Heart right ventricle (tissue), 16 donors: Measurements from ENCODE around the gene RNF207. TPM values are rescaled to one million over a fixed set of nuclear protein-coding genes. Genes with fewer than 3 reads are reported as not detected.

ENCODE experiments used
- ATAC-seq, 8 donors: fragments of 200-7000 bp; cut with Tn5 transposase; one replicate each; pipeline ENCODE4 v1.9.1; 2020; ENCODE audit warnings: mild to moderate bottlenecking in 8 of 8, moderate library complexity in 8 of 8, moderate number of reproducible peaks in 1 of 8
- DNase-seq, 2 donors: peaks; one replicate each; pipeline ENCODE4 v3.0.0-alpha.2; 2020
- H3K27ac ChIP-seq, 10 donors: fragments of 200-600 bp; sonication (generic) in 2 of 10; one replicate each; pipeline versions ENCODE4 v1.5.0 to v1.8.0; 2020 to 2022; ENCODE audit warnings: mild to moderate bottlenecking in 3 of 10
- H3K27me3 ChIP-seq, 7 donors: fragments of 200-600 bp; one replicate each; pipeline ENCODE4 v1.8.0; 2021 to 2022; ENCODE audit warnings: mild to moderate bottlenecking in 2 of 7
- H3K36me3 ChIP-seq, 9 donors: fragments of 200-600 bp; sonication (generic) in 1 of 9; one replicate each; pipeline versions ENCODE4 v1.5.0 to v1.8.0; 2020 to 2022; ENCODE audit warnings: mild to moderate bottlenecking in 2 of 9
- H3K4me1 ChIP-seq, 9 donors: fragments of 200-600 bp; sonication (generic) in 1 of 9; one replicate each; pipeline versions ENCODE4 v1.5.0 to v1.8.0; 2020 to 2022; ENCODE audit warnings: mild to moderate bottlenecking in 4 of 9
- H3K4me3 ChIP-seq, 10 donors: fragments of 200-600 bp; sonication (generic) in 2 of 10; one replicate each; pipeline versions ENCODE4 v1.5.0 to v1.8.0; 2020 to 2022; ENCODE audit warnings: mild to moderate bottlenecking in 7 of 10, moderate library complexity in 2 of 10
- H3K9me3 ChIP-seq, 11 donors: fragments of 200-600 bp in 10 of 11; sonication (generic) in 2 of 11; one replicate each; pipeline versions ENCODE4 v1.5.0 to v1.8.0; 2013 to 2022; ENCODE audit warnings: mild to moderate bottlenecking in 2 of 11, control low read depth in 1 of 11, moderate library complexity in 1 of 11
- WGBS, 2 donors: extraction: QIAGEN DNeasy Blood & Tissue Kit; methylation state at CpG; one replicate each; pipeline ENCODE4 v1.1.7; 2013; ENCODE audit warnings: inconsistent platforms in 1 of 2; 5-methylcytosine and 5-hydroxymethylcytosine counted together
- intact Hi-C, 10 donors: fragments of 100-400 bp; cut with DNase I; formaldehyde crosslinking; loops; one replicate each; pipeline versions ENCODE4 v1.11.1 to v1.14.2; 2022
- long read RNA-seq, 3 donors: library from polyadenylated mRNA; unstranded; transcript quantifications; one replicate each; pipeline ENCODE4 v2.0.0, GENCODE V29; 2020 to 2021
- polyA plus RNA-seq, 2 donors: library from polyadenylated mRNA; stranded (reverse); fragments of 200-250 nt; gene quantifications; one replicate each; pipeline ENCODE4 v1.2.3, GENCODE V29; 2013
- total RNA-seq, 10 donors: library from RNA; stranded (reverse); fragmentation: NEBNext Ultra II Directional in 3 of 10; extraction: Animal tissue kit (Norgen Biotek cat#: 25700) in 3 of 10; gene quantifications; one replicate each; pipeline versions ENCODE4 v1.2.1 to v1.2.4, GENCODE V29; 2021 to 2023
- TF ChIP-seq, protein P1 (sequence below), 9 donors: fragments of 200-600 bp; sonication (generic) in 2 of 9; IDR thresholded peaks; one replicate each; pipeline versions ENCODE4 v1.5.0 to v1.8.0; 2021 to 2022; ENCODE audit warnings: antibody characterized with exemption in 9 of 9, mild to moderate bottlenecking in 5 of 9, moderate library complexity in 1 of 9
- donor health status: Arrhythmogenic right ventricular cardiomyopathy.
- donor health status: ischemic (EF 13 %, LVEDD 7.1; RV severe dilation, severe dysfunction).
- donor health status: healthy with polysubstance abuse.
- donor health status: DM: no; HTN: yes; CAD: no.
- donor health status: DM: no; HTN: no; CAD: no.
- donor health status: ischemic (EF 25% LVEDD 6.9; RV normal size, moderate dysfunction).
- donor health status: ischemic (EF 25% LVEDD 5.7; RV mildly dilated, moderate dysfunction).
- donor health status: healthy.
- donor health status: DM: yes; HTN: yes; CAD: no.
- donor health status: Ischemic cardiomyopathy.
- donor health status: ischemic (EF 35%, LVEDD 5.7; RV mildly dilated, moderate dysfunction).
- donor health status: nonischemic (EF 11% LVEDD 7.7; RV severe dilation, severe dysfunction).
- donor health status: DM: yes; HTN: yes; CAD: no.
- donor health status: PGD.
- donor health status: ischemic (EF 29% LVEDD 5.4; RV normal size, mild dysfunction).
- donor health status: nonischemic (EF 23%, LVEDD 6.1; RV moderate dilation, normal function).

The RNF207 gene, protein sequence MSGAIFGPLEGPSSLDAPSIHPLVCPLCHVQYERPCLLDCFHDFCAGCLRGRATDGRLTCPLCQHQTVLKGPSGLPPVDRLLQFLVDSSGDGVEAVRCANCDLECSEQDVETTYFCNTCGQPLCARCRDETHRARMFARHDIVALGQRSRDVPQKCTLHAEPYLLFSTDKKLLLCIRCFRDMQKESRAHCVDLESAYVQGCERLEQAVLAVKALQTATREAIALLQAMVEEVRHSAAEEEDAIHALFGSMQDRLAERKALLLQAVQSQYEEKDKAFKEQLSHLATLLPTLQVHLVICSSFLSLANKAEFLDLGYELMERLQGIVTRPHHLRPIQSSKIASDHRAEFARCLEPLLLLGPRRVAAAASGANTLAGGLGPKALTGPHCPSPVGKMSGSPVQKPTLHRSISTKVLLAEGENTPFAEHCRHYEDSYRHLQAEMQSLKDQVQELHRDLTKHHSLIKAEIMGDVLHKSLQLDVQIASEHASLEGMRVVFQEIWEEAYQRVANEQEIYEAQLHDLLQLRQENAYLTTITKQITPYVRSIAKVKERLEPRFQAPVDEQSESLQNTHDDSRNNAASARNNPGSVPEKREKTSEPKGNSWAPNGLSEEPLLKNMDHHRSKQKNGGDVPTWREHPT
- total RNA-seq: 100 to 1,000 TPM in 1 of 10 donors, 10 to 100 TPM in 9; 30.6 to 101 (median 67.4) TPM
- polyA plus RNA-seq: 100 to 1,000 TPM in 1 of 2 donors, 10 to 100 TPM in 1; 16.2 to 183 TPM
- long read RNA-seq, donor 1, partial matches to known transcripts: 19 of 43 reads
- long read RNA-seq, donor 1, other reads (novel, unspliced or antisense): 17 of 43 reads
- long read RNA-seq, donor 2, transcript RNF207-201 (18 exons, 3,924 nt): major isoform, 27 of 119 reads
- long read RNA-seq, donor 2, partial matches to known transcripts: 36 of 119 reads
- long read RNA-seq, donor 2, other reads (novel, unspliced or antisense): 52 of 119 reads
- long read RNA-seq, donor 3, transcript RNF207-201 (18 exons, 3,924 nt): major isoform, 10 of 57 reads
- long read RNA-seq, donor 3, partial matches to known transcripts: 28 of 57 reads
- long read RNA-seq, donor 3, other reads (novel, unspliced or antisense): 17 of 57 reads

GRCh38 chr1:6205849-6206519, at the start of gene RNF207:
Gene RNF207, plus strand, starts transcription at chr1:6206119. Its CDS starts 417 bp downstream, at chr1:6206536.
- H3K9me3 ChIP-seq: no peaks in the 10 kb centered on the region
- H3K4me1 ChIP-seq: peaks cover 20 to 68% (median 48%) of the 10 kb centered on the region in 9 donors
- TF ChIP-seq, protein P1, sequence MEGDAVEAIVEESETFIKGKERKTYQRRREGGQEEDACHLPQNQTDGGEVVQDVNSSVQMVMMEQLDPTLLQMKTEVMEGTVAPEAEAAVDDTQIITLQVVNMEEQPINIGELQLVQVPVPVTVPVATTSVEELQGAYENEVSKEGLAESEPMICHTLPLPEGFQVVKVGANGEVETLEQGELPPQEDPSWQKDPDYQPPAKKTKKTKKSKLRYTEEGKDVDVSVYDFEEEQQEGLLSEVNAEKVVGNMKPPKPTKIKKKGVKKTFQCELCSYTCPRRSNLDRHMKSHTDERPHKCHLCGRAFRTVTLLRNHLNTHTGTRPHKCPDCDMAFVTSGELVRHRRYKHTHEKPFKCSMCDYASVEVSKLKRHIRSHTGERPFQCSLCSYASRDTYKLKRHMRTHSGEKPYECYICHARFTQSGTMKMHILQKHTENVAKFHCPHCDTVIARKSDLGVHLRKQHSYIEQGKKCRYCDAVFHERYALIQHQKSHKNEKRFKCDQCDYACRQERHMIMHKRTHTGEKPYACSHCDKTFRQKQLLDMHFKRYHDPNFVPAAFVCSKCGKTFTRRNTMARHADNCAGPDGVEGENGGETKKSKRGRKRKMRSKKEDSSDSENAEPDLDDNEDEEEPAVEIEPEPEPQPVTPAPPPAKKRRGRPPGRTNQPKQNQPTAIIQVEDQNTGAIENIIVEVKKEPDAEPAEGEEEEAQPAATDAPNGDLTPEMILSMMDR (IDR thresholded peaks at IDR 0.05): no peak
- H3K36me3 ChIP-seq: peaks cover 0 to 18% (median 0%) of the 10 kb centered on the region in 9 donors
- intact Hi-C loops: loop anchor here in 5 of 10 donors (5.0 to 10.0 kb wide), 3 partner anchors 36 to 214 kb away; partner anchors contain the start of genes HES3 (in 3 of the 5) and NPHP4 (in 1 of the 5)
- H3K27ac ChIP-seq: peak within 1 kb of the TSS; percentile 89 to 99 (median 95)
- DNase-seq: peak; percentile 74 to 75
- ATAC-seq: peak; percentile 59 to 82 (median 72)
- H3K4me3 ChIP-seq: peak within 1 kb of the TSS; percentile 60 to 76 (median 68)
- peaks cover 0 to 44% (median 0%) of the 10 kb centered on the region in 7 donors for H3K27me3 ChIP-seq
- WGBS, 2 donors: 2% methylated on average over 62 to 66 of the region's 66 CpGs

DNA sequence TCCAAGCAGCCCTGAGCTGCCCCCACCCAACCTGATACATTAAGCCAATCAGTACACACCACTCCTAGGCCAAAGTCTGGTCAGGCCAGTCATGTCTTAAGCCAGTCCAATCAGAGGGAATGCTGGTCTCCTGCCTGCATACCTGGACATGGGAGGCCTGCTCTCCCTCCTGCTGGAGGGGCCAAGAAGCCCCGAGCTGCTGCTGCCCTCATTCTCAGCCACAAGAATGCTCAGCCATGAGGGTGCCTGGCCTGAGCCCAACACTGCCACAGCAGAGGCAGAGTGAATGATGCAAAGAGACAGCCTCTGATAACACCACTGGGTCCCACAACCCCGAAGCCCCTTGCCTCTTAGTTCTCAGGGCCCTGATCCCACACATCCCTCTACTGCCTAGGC, 48.8 kb upstream of the RNF207 start:
- no peak overlapping the region for H3K4me3 ChIP-seq
- peaks cover 0 to 36% (median 21%) of the 10 kb centered on the region in 7 donors for H3K27me3 ChIP-seq
- no peak overlapping the region for H3K27ac ChIP-seq
- peaks cover 0 to 7% (median 0%) of the 10 kb centered on the region in 9 donors for H3K4me1 ChIP-seq
- H3K36me3 ChIP-seq: no peaks in the 10 kb centered on the region
- H3K9me3 ChIP-seq: no peaks in the 10 kb centered on the region
- DNase-seq (no peak), ATAC-seq (no peak)
- TF ChIP-seq, protein P1 (IDR thresholded peaks at IDR 0.05): no peak
- intact Hi-C loops: loop anchor here in 2 of 10 donors (10.0 kb wide), 2 partner anchors 52 to 498 kb away; no protein-coding TSS in a partner anchor
- WGBS, 2 donors: 55 to 74% methylated on average over 2 of the region's 2 CpGs

- ATAC-seq (no peak), DNase-seq (no peak)
- intact Hi-C loops: loop anchor here in 2 of 10 donors (10.0 kb wide), 2 partner anchors 53 to 497 kb away; no protein-coding TSS in a partner anchor
- 64 to 71% methylated on average over 15 of the region's 15 CpGs for WGBS, 2 donors
- peaks cover 0 to 41% (median 25%) of the 10 kb centered on the region in 7 donors for H3K27me3 ChIP-seq
- no peak overlapping the region for H3K27ac ChIP-seq
- TF ChIP-seq, protein P1 (IDR thresholded peaks at IDR 0.05): no peak
- H3K36me3 ChIP-seq: no peaks in the 10 kb centered on the region
- peaks cover 0 to 7% (median 0%) of the 10 kb centered on the region in 9 donors for H3K4me1 ChIP-seq
- H3K4me3 ChIP-seq: no peak overlapping the region
- no peaks in the 10 kb centered on the region for H3K9me3 ChIP-seq
Measured at GRCh38 chr1:6157528-6158174, 48.3 kb upstream of the RNF207 start.
